ENCODE measurements around the gene KISS1. TPM values are rescaled to one million over a fixed set of nuclear protein-coding genes. Genes with fewer than 3 reads are reported as not detected.

Gene KISS1, protein sequence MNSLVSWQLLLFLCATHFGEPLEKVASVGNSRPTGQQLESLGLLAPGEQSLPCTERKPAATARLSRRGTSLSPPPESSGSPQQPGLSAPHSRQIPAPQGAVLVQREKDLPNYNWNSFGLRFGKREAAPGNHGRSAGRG
- not detected in 2 replicates for total RNA-seq

GRCh38 chr1:204196068-204196795 is at the start of gene KISS1:
Gene KISS1 (minus strand): TSS chr1:204196491. CDS start chr1:204192876, 3,615 bp downstream.

DNA sequence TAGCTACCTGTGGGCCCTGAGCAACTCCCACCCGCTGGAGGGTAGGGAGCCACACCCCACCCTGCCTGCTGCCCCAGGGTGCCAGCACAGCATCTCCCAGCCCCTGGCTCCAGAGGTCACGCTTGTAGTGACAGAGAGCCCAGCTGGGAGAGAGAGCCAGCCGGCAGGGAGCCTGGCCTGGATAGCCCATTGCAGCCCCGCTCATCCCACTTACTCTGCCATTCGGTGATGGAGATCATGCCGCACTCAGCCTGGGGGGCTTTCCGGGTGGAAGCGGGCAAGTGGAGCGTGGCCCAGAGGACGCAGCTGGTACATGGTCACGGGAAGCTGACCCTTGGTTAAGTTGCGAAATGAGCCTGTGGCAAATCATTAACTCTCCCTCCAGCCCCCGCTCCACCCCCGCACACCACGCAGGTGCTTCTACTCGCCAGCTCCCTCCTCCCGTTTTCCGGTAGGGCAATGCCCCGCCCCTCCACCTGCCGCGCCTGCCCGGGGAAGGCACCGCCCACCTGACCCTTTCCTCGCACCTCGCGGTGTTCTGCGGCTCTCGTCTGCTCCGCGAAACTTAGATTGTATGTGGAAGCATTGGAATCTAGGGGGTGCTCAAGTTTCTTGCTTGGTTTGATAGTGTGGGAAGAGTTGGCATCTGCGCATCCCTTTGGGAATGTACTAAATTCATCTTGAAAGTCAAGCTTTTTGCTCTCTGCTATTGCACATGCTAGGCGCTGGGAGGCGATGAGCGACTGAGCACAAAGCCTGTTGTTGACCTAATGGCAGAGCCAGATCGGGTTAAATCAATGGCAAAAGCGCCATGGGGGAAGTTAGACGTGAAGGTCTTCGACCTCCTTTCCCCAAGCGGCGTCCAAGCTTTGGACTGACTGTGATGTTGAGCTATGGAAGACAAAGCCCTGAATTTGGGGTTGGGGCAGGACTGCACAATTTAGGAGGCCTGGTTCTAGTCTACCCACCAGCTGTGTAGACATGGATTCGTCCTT is 17.7 kb upstream of the KISS1 start, which contains the start of gene GOLT1A:
Gene GOLT1A, minus strand, starts transcription at position 321 of the 995 bp plus-strand sequence. Its CDS starts 82 bp downstream, at position 239.

DNA sequence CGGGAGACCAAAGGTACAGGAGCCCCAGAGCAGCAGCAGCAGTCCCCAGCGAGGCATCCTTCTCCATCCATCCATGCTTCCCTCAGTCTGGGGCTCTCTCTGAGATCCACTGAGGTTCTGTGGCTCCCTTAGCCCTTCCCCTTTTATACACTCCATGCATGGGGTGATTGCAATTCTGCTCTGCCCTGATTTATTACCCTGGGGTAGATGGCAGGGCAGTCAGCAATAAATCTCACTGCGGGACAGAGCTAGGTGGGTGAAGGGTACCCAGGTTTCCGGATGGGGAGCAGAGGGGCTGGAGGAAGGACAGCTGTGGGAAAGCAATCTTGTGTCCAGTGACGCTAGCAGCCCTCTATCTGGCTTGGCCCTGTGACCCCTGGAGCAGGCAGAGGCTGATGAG is 30.1 kb downstream of the KISS1 start, which contains the start of gene REN:
Gene REN, minus strand, starts transcription at position 119 of the 400 bp plus-strand sequence. Its CDS starts 44 bp downstream, at position 75.

GRCh38 chr1:204151552-204152309 is 44.6 kb downstream of the KISS1 start, which contains the start of gene ETNK2:
Gene ETNK2 (minus strand): TSS chr1:204152044. CDS start chr1:204151852, 192 bp downstream.

Other genes starting within 250 kb of the KISS1 start
- gene SOX13, start 123.4 kb downstream of the KISS1 start, total RNA-seq, result 8.6 and 9.0 TPM in 2 replicates
- gene ETNK2, start 44.4 kb downstream of the KISS1 start, total RNA-seq, result 0.37 and 0.53 TPM in 2 replicates
- not detected in 2 replicates for gene REN, start 30.2 kb downstream of the KISS1 start, total RNA-seq
- gene GOLT1A, start 17.5 kb upstream of the KISS1 start, total RNA-seq, result not detected in 2 replicates
- gene PLEKHA6, start 163.4 kb upstream of the KISS1 start, total RNA-seq, result 0.31 and 1.5 TPM in 2 replicates
- gene PPP1R15B, start 215.3 kb upstream of the KISS1 start, total RNA-seq, result 19.4 and 23.1 TPM in 2 replicates

Data from aortic smooth muscle cell (primary cell).